H9 (cell line): Measurements from ENCODE around the gene CLDN10. TPM values are rescaled to one million over a fixed set of nuclear protein-coding genes. Genes with fewer than 3 reads are reported as not detected.

Source experiments
- DNase-seq: peaks from one replicate; pipeline ENCODE4 v3.0.0-alpha.2; 2017
- H2AFZ ChIP-seq: one replicate; pipeline ENCODE4 v1.6.1; 2013; ENCODE audit warnings: mild to moderate bottlenecking, low read length, control low read depth, moderate library complexity
- H2AK5ac ChIP-seq: 2 replicates; pipeline ENCODE4 v1.6.1; 2013; ENCODE audit warnings: low read length, control low read depth, mixed read lengths; ENCODE audit not compliant: insufficient read length
- H2BK120ac ChIP-seq: one replicate; pipeline ENCODE4 v1.6.1; 2013; ENCODE audit warnings: low read depth, mild to moderate bottlenecking, low read length, control low read depth, inconsistent platforms; ENCODE audit not compliant: poor library complexity, severe bottlenecking
- H2BK12ac ChIP-seq: 2 replicates; pipeline ENCODE4 v1.6.1; 2013; ENCODE audit warnings: low read length, control low read depth, mixed read lengths, low read depth; ENCODE audit not compliant: insufficient read length
- H2BK15ac ChIP-seq: 2 replicates; pipeline ENCODE4 v1.6.1; 2013; ENCODE audit warnings: low read depth, low read length, control low read depth
- H2BK20ac ChIP-seq: one replicate; pipeline ENCODE4 v1.6.1; 2013; ENCODE audit warnings: low read depth, mild to moderate bottlenecking, low read length, control low read depth, inconsistent platforms; ENCODE audit not compliant: poor library complexity, severe bottlenecking
- H2BK5ac ChIP-seq: 2 replicates; pipeline ENCODE4 v1.6.1; 2013; ENCODE audit warnings: low read length, control low read depth, mixed read lengths; ENCODE audit not compliant: insufficient read length
- H3K14ac ChIP-seq: 2 replicates; pipeline ENCODE4 v1.6.1; 2013; ENCODE audit warnings: low read length, control low read depth; ENCODE audit not compliant: insufficient read depth
- H3K18ac ChIP-seq: 2 replicates; pipeline ENCODE4 v1.6.1; 2013; ENCODE audit warnings: low read depth, mild to moderate bottlenecking, mixed read lengths, low read length, control low read depth; ENCODE audit not compliant: insufficient read length
- H3K23ac ChIP-seq: 2 replicates; pipeline ENCODE4 v1.6.1; 2013; ENCODE audit warnings: low read length, control low read depth, mixed read lengths, low read depth; ENCODE audit not compliant: insufficient read length
- H3K23me2 ChIP-seq: 2 replicates; pipeline ENCODE4 v1.6.1; 2013; ENCODE audit warnings: low read depth, mild to moderate bottlenecking, mixed read lengths, low read length, control low read depth; ENCODE audit not compliant: insufficient read length, poor library complexity, severe bottlenecking
- H3K27ac ChIP-seq: 2 replicates; pipeline ENCODE4 v1.5.1; 2013; ENCODE audit warnings: low read length, control low read depth, mixed read lengths, low read depth; ENCODE audit not compliant: insufficient read length
- H3K27me3 ChIP-seq: 2 replicates; pipeline ENCODE4 v1.6.1; 2013; ENCODE audit warnings: low read length, control low read depth, inconsistent platforms; ENCODE audit not compliant: insufficient read depth
- H3K4ac ChIP-seq: 2 replicates; pipeline ENCODE4 v1.6.1; 2013; ENCODE audit warnings: low read depth, mild to moderate bottlenecking, control low read depth, inconsistent platforms, low read length, moderate library complexity
- H3K4me1 ChIP-seq: 2 replicates; pipeline ENCODE4 v1.6.1; 2013; ENCODE audit warnings: low read length, control low read depth, inconsistent platforms; ENCODE audit not compliant: insufficient read depth
- H3K4me2 ChIP-seq: 2 replicates; pipeline ENCODE4 v1.6.1; 2013; ENCODE audit warnings: low read length, control low read depth, mixed read lengths; ENCODE audit not compliant: insufficient read length, insufficient read depth
- H3K56ac ChIP-seq: 2 replicates; pipeline ENCODE4 v1.6.1; 2013; ENCODE audit warnings: low read depth, mild to moderate bottlenecking, mixed read lengths, low read length, control low read depth; ENCODE audit not compliant: insufficient read length
- H3K79me1 ChIP-seq: 2 replicates; pipeline ENCODE4 v1.6.1; 2013; ENCODE audit warnings: low read depth, mild to moderate bottlenecking, moderate library complexity, low read length, control low read depth, inconsistent platforms; ENCODE audit not compliant: insufficient read depth, poor library complexity, severe bottlenecking
- H3K79me2 ChIP-seq: 2 replicates; pipeline ENCODE4 v1.6.1; 2013; ENCODE audit warnings: low read length, control low read depth, inconsistent platforms; ENCODE audit not compliant: insufficient read depth
- H3K9ac ChIP-seq: 2 replicates; pipeline ENCODE4 v1.6.1; 2013; ENCODE audit warnings: low read length, control low read depth, mixed read lengths; ENCODE audit not compliant: insufficient read length; ENCODE audit errors: extremely low read depth
- H3K9me3 ChIP-seq: one replicate; pipeline ENCODE4 v1.6.1; 2013; ENCODE audit warnings: low read depth, low read length, inconsistent platforms; ENCODE audit not compliant: control insufficient read depth
- H3T11ph ChIP-seq: one replicate; pipeline ENCODE4 v1.6.1; 2013; ENCODE audit warnings: mild to moderate bottlenecking, low read length, control low read depth, inconsistent platforms
- H4K20me1 ChIP-seq: one replicate; pipeline ENCODE4 v1.6.1; 2013; ENCODE audit not compliant: control insufficient read depth, insufficient read length, insufficient read depth
- H4K5ac ChIP-seq: 2 replicates; pipeline ENCODE4 v1.6.1; 2013; ENCODE audit warnings: low read depth, mild to moderate bottlenecking, mixed read lengths, low read length, control low read depth; ENCODE audit not compliant: insufficient read length
- H4K8ac ChIP-seq: replicated peaks from 2 replicates; pipeline ENCODE4 v1.6.1; 2013; ENCODE audit warnings: low read length, control low read depth, mixed read lengths, low read depth; ENCODE audit not compliant: insufficient read length
- H4K91ac ChIP-seq: 2 replicates; pipeline ENCODE4 v1.6.1; 2013; ENCODE audit warnings: low read depth, mild to moderate bottlenecking, moderate library complexity, mixed read lengths, low read length, control low read depth; ENCODE audit not compliant: insufficient read length
- H3K27ac Mint-ChIP-seq, 3 experiments: 2 replicates in 2 of 3; 3 replicates in 1 of 3; pipeline ENCODE4 v1.8.0; 2020 to 2021; ENCODE audit warnings: mixed read lengths in 3 of 3, mild to moderate bottlenecking in 1 of 3, moderate library complexity in 1 of 3
- H3K27me3 Mint-ChIP-seq: 2 replicates; pipeline ENCODE4 v1.8.0; 2021; ENCODE audit warnings: low read depth, mild to moderate bottlenecking, moderate library complexity, mixed read lengths
- H3K36me3 Mint-ChIP-seq, 3 experiments: 2 replicates in 2 of 3; 3 replicates in 1 of 3; pipeline ENCODE4 v1.8.0; 2020 to 2021; ENCODE audit warnings: low read depth in 3 of 3, mixed read lengths in 3 of 3; ENCODE audit not compliant: insufficient read depth in 1 of 3
- H3K4me1 Mint-ChIP-seq, 2 experiments: 2 replicates each; pipeline ENCODE4 v1.8.0; 2020; ENCODE audit warnings: mixed read lengths in 2 of 2
- H3K4me3 Mint-ChIP-seq, 2 experiments: 2 replicates in 1 of 2; 3 replicates in 1 of 2; pipeline ENCODE4 v1.8.0; 2020 to 2021; ENCODE audit warnings: mild to moderate bottlenecking in 2 of 2, mixed read lengths in 2 of 2, moderate library complexity in 1 of 2
- H3K9me3 Mint-ChIP-seq, 2 experiments: 2 replicates in 1 of 2; 3 replicates in 1 of 2; pipeline ENCODE4 v1.8.0; 2020; ENCODE audit warnings: mild to moderate bottlenecking in 2 of 2, mixed read lengths in 2 of 2, moderate library complexity in 1 of 2
- WGBS: extraction: QIAGEN DNeasy Blood & Tissue Kit; methylation state at CpG from one replicate; pipeline ENCODE4 v1.1.7; 2013; ENCODE audit warnings: missing lambda C conversion rate, low lambda C conversion rate, mixed read lengths; ENCODE audit not compliant: insufficient read length; ENCODE audit errors: extremely low coverage; 5-methylcytosine and 5-hydroxymethylcytosine counted together
- total RNA-seq: library from RNA; stranded (reverse); gene quantifications from 2 replicates; pipeline ENCODE4 v1.2.1, GENCODE V29; 2021
- TF ChIP-seq, protein P1 (sequence below): fragments of 200-600 bp; sonication (generic); conservative IDR thresholded peaks from 3 replicates; pipeline ENCODE4 v1.8.0; 2021; ENCODE audit warnings: antibody characterized with exemption, mild to moderate bottlenecking

Gene CLDN10
- total RNA-seq, 1 experiment from 2014 or later = 20.7 TPM

DNA sequence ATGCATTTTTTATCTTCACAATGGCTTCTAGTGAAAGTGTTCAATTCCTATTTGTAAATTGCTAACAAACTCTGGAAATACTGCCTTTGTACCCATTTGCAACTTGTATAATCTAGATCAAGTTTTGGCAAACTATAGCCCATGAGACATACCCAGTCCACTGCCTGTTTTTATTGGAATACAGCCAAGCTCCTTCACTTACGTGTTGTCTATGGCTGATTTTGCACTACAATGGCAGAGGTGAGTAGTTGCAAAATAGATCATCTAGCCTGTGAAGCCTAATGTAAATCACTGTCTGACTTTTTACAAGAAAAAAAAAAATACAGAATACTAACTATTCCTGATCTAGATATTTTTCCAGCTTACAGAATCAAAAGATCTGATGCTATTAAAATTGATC, 54.8 kb downstream of the CLDN10 start:
- Histone ChIP-seq H4K5ac (no peak overlapping the region), H3K79me2 (no peaks in the 10 kb centered on the region), H3K27ac (no peak overlapping the region), H3K4me1 (no peaks in the 10 kb centered on the region), H3K18ac (no peak overlapping the region), H3K9me3 (no peaks in the 10 kb centered on the region), H3K4me2 (no peak overlapping the region), H2AFZ (no peak overlapping the region), H3K4ac (no peak overlapping the region), H3K56ac (no peak overlapping the region), H2BK20ac (no peak overlapping the region), H3K14ac (no peak overlapping the region), H3T11ph (no peak overlapping the region), H3K9ac (no peak overlapping the region), H3K27me3 (no peaks in the 10 kb centered on the region), H2BK12ac (no peak overlapping the region), H4K8ac (no peak overlapping the region), H3K79me1 (no peaks in the 10 kb centered on the region), H2BK120ac (no peak overlapping the region), H2BK5ac (no peak overlapping the region), H4K20me1 (no peaks in the 10 kb centered on the region), H2AK5ac (no peak overlapping the region), H3K23ac (no peak overlapping the region), H2BK15ac (no peak overlapping the region), H4K91ac (no peak overlapping the region), H3K23me2 (no peaks in the 10 kb centered on the region)
- no peaks in the 10 kb centered on the region for H3K4me1 Mint-ChIP-seq
- WGBS = no CpG with 5 or more reads among the region's 1 CpG
- H3K9me3 Mint-ChIP-seq = no peaks in the 10 kb centered on the region
- peaks cover 15 to 54% (median 48%) of the 10 kb centered on the region in 3 experiments; a peak in 6 of 7 replicates for H3K36me3 Mint-ChIP-seq
- no peaks in the 10 kb centered on the region for H3K27me3 Mint-ChIP-seq
- no peak overlapping the region for H3K4me3 Mint-ChIP-seq
- H3K27ac Mint-ChIP-seq = no peak overlapping the region
- no peak for DNase-seq
- TF ChIP-seq, protein P1, sequence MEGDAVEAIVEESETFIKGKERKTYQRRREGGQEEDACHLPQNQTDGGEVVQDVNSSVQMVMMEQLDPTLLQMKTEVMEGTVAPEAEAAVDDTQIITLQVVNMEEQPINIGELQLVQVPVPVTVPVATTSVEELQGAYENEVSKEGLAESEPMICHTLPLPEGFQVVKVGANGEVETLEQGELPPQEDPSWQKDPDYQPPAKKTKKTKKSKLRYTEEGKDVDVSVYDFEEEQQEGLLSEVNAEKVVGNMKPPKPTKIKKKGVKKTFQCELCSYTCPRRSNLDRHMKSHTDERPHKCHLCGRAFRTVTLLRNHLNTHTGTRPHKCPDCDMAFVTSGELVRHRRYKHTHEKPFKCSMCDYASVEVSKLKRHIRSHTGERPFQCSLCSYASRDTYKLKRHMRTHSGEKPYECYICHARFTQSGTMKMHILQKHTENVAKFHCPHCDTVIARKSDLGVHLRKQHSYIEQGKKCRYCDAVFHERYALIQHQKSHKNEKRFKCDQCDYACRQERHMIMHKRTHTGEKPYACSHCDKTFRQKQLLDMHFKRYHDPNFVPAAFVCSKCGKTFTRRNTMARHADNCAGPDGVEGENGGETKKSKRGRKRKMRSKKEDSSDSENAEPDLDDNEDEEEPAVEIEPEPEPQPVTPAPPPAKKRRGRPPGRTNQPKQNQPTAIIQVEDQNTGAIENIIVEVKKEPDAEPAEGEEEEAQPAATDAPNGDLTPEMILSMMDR = no peak
